ENCODE data around the gene LRRC39.
A peak's percentile ranks its signal among the peaks of the same experiment; 100 is the strongest.

LRRC39 gene

GRCh38 chr1:100146958-100147357, 31.1 kb downstream of the LRRC39 start:
- no peak for DNase-seq

GRCh38 chr1:100145116-100145515, 32.9 kb downstream of the LRRC39 start:
- DNase-seq = no peak

GRCh38 chr1:100142343-100142742, 35.7 kb downstream of the LRRC39 start:
- DNase-seq = no peak

GRCh38 chr1:100141192-100141591, 36.9 kb downstream of the LRRC39 start:
- no peak for DNase-seq

GRCh38 chr1:100137602-100138001, 40.5 kb downstream of the LRRC39 start:
- no peak for DNase-seq

GRCh38 chr1:100134872-100135271, 43.2 kb downstream of the LRRC39 start:
- no peak for DNase-seq

GRCh38 chr1:100132566-100133477, 45.2 kb downstream of the LRRC39 start, which contains the start of the genes SASS6 and TRMT13:
Gene SASS6 (minus strand): TSS chr1:100132930. CDS start chr1:100132814, 116 bp downstream.
Gene TRMT13 (plus strand): TSS chr1:100133163. CDS start chr1:100133169, 6 bp downstream.
- DNase-seq = peak; percentile 96

GRCh38 chr1:100131623-100132022, 46.4 kb downstream of the LRRC39 start:
- DNase-seq = no peak

- DNase-seq = no peak
These were observed 47.4 kb downstream of the LRRC39 start for GRCh38 chr1:100130552-100131077.

- no peak for DNase-seq
These were observed 50.8 kb downstream of the LRRC39 start for GRCh38 chr1:100127226-100127625.

GRCh38 chr1:100122177-100122576, 55.9 kb downstream of the LRRC39 start:
- no peak for DNase-seq

- no peak for DNase-seq
These were observed 62.5 kb downstream of the LRRC39 start for GRCh38 chr1:100115524-100115923.

- no peak for DNase-seq
These were observed 68.4 kb downstream of the LRRC39 start for GRCh38 chr1:100109554-100110066.

GRCh38 chr1:100107696-100108095, 70.4 kb downstream of the LRRC39 start:
- no peak for DNase-seq

- no peak for DNase-seq
These were observed 76.5 kb downstream of the LRRC39 start for GRCh38 chr1:100101564-100101963.

GRCh38 chr1:100100202-100100601, 77.9 kb downstream of the LRRC39 start:
- DNase-seq = no peak
